ENCODE data around the gene TMEM218. TPM values are rescaled to one million over a fixed set of nuclear protein-coding genes. Genes with fewer than 3 reads are reported as not detected.
A peak's percentile ranks its signal among the peaks of the same experiment; 100 is the strongest.

The TMEM218 gene
- total RNA-seq (2014; rRNA removed; shearing (Covaris generic)): 22.7 and 31.9 TPM in 2 replicates

GRCh38 chr11:125111343-125112207 is at the start of gene TMEM218:
TSS of gene TMEM218 (minus strand) at chr11:125111626. CDS start at chr11:125102241, 9,385 bp downstream.
- DNase-seq: peak; percentile 96
- no peaks in the 10 kb centered on the region for H3K27me3 ChIP-seq (ENCODE audit: control insufficient read depth, insufficient read depth, low read length)
- peak within 1 kb of the TSS; percentile 81 for H3K4me3 ChIP-seq (ENCODE audit: insufficient read depth, low read depth, low read length)
- H3K36me3 ChIP-seq (replicated peaks; ENCODE audit: control insufficient read depth, insufficient read depth, low read length): peaks cover 1% of the 10 kb centered on the region; the same call in 1 of the 2 replicates

GRCh38 chr11:125157953-125158680 is 46.7 kb upstream of the TMEM218 start:
- Histone ChIP-seq H3K4me3 (ENCODE audit: insufficient read depth, low read depth, low read length) (no peak overlapping the region), H3K36me3 (replicated peaks; ENCODE audit: control insufficient read depth, insufficient read depth, low read length) (no peaks in the 10 kb centered on the region), H3K27me3 (ENCODE audit: control insufficient read depth, insufficient read depth, low read length) (peaks cover 2% of the 10 kb centered on the region; the same call in 1 of the 2 replicates)
- no peak for DNase-seq

GRCh38 chr11:125157118-125157733 is 45.8 kb upstream of the TMEM218 start:
- Histone ChIP-seq H3K36me3 (replicated peaks; ENCODE audit: control insufficient read depth, insufficient read depth, low read length) (no peaks in the 10 kb centered on the region), H3K4me3 (ENCODE audit: insufficient read depth, low read depth, low read length) (no peak overlapping the region), H3K27me3 (ENCODE audit: control insufficient read depth, insufficient read depth, low read length) (peaks cover 2% of the 10 kb centered on the region; the same call in 1 of the 2 replicates)
- no peak for DNase-seq

DNA sequence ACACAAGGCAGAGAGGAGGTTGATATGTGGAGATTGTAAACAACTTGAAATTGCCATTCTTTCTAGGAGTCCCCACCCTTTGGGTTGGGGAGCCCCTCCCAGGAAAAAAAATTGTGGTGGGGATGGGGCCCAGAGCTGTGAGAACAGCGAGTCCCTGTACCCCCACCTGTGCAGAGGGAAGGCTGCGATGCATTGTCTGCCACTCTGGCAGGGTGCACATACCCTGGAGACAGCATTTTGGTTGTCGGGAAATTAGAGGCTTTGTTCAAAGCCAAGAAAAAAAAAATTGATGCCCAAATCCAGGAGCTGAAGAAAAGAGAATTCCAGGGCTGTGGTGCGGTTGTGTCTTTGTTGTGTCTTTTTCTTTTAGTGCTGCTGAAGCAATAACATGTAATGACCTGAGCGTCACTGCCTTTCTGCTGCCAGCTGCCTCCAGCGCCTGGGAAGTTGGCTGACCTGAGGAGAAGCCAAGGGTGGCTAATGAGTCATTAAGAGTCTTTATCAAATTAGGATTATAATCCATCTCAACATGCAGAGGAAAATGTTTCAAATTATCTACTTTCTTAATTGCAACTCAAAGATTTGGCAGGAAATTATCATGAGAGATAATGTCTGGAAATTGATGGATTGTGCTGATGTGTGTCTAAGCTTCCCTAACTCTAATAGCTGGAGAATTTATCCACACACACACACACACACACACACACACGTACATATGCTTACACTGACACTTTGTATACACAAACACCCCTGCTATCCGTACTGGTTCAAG is 45.1 kb upstream of the TMEM218 start:
- no peak for DNase-seq
- no peaks in the 10 kb centered on the region for H3K36me3 ChIP-seq (replicated peaks; ENCODE audit: control insufficient read depth, insufficient read depth, low read length)
- no peaks in the 10 kb centered on the region for H3K27me3 ChIP-seq (ENCODE audit: control insufficient read depth, insufficient read depth, low read length)
- H3K4me3 ChIP-seq (ENCODE audit: insufficient read depth, low read depth, low read length): no peak overlapping the region

DNA sequence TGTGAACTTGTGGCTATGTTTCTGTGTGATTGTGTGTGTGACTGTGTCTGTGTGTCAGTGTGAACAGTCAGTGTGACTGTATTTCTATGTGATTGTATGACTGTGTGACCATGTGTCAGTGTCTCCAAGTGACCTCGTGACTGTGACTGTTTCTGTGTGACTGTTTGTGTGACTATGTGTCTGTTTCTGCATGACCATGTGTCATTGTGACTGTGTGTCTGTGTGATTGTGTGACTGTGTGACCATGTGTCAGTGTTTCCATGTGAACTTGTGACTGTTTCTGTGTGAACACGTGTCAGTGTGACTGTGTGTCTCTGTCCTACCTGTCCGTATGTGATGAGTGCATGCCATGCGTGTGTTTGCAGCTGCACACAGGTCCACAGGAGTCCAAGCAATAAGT is 44.3 kb upstream of the TMEM218 start:
- no peaks in the 10 kb centered on the region for H3K27me3 ChIP-seq (ENCODE audit: control insufficient read depth, insufficient read depth, low read length)
- no peak for DNase-seq
- H3K4me3 ChIP-seq (ENCODE audit: insufficient read depth, low read depth, low read length): no peak overlapping the region
- no peaks in the 10 kb centered on the region for H3K36me3 ChIP-seq (replicated peaks; ENCODE audit: control insufficient read depth, insufficient read depth, low read length)

GRCh38 chr11:125155100-125155444 is 43.6 kb upstream of the TMEM218 start:
- H3K27me3 ChIP-seq (ENCODE audit: control insufficient read depth, insufficient read depth, low read length): no peaks in the 10 kb centered on the region
- H3K4me3 ChIP-seq (ENCODE audit: insufficient read depth, low read depth, low read length): no peak overlapping the region
- no peaks in the 10 kb centered on the region for H3K36me3 ChIP-seq (replicated peaks; ENCODE audit: control insufficient read depth, insufficient read depth, low read length)
- no peak for DNase-seq

DNA sequence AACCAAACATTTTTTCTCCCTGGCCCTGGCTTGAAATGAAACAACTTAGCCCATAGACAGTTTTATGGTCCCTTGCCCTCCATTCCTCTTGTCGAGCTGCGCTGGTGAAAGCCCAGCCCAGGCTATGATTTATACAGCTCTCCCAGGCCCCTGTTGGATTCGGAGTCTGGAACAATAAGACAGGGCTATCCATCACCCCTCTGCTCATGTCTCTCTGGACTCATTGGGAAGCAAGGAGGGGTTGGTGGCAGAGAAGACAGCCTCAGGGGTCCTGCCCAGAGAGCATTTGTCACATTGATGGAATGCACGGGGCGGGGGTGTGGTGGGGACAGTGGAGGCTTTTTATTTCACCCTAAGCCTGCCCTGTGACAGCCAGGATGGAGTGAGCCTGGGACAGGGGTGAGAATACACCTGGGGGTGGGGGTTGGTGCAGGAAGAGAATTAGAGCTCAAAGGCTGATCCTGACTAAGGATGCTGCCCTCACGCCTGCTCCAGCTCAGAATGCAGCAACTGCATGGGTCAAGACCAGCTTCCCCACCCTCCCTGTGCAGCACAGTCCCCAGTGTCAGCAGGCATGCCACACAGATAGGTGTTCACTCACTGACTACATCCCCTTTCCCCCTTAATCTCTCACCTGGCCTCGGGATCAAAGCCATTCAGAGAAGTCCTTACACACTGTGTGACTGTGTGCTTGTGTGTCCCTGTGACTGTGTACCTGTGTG is 43.1 kb upstream of the TMEM218 start:
- H3K27me3 ChIP-seq (ENCODE audit: control insufficient read depth, insufficient read depth, low read length): no peaks in the 10 kb centered on the region
- no peaks in the 10 kb centered on the region for H3K36me3 ChIP-seq (replicated peaks; ENCODE audit: control insufficient read depth, insufficient read depth, low read length)
- no peak for DNase-seq
- H3K4me3 ChIP-seq (ENCODE audit: insufficient read depth, low read depth, low read length): no peak overlapping the region

DNA sequence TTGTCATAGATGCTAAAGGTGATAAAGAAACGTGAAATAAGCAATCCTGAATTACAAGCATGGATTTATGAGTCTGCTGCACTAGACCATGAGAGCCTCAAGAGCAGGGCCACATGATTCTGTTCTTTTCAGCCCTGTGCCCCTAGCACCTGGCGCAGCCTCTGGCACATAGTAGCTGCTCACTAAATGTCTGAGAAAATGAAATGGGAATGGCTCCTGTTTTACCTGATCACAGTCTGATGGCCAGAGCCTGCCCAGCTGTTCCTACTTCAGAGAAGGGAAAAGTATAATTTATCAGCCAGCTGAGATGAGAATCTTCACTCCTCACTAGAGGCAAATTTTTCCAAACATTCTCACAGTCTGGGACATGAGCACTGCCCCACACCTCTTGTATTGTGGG is 42.4 kb upstream of the TMEM218 start:
- H3K27me3 ChIP-seq (ENCODE audit: control insufficient read depth, insufficient read depth, low read length): no peaks in the 10 kb centered on the region; the same call in 1 of the 2 replicates
- no peak overlapping the region for H3K4me3 ChIP-seq (ENCODE audit: insufficient read depth, low read depth, low read length)
- DNase-seq: no peak
- no peaks in the 10 kb centered on the region for H3K36me3 ChIP-seq (replicated peaks; ENCODE audit: control insufficient read depth, insufficient read depth, low read length)

- H3K27me3 ChIP-seq (ENCODE audit: control insufficient read depth, insufficient read depth, low read length): peaks cover 16% of the 10 kb centered on the region
- H3K36me3 ChIP-seq (replicated peaks; ENCODE audit: control insufficient read depth, insufficient read depth, low read length): no peaks in the 10 kb centered on the region
- no peak overlapping the region for H3K4me3 ChIP-seq (ENCODE audit: insufficient read depth, low read depth, low read length)
- no peak for DNase-seq
Observed at GRCh38 chr11:125148743-125149142, 37.3 kb upstream of the TMEM218 start.

DNA sequence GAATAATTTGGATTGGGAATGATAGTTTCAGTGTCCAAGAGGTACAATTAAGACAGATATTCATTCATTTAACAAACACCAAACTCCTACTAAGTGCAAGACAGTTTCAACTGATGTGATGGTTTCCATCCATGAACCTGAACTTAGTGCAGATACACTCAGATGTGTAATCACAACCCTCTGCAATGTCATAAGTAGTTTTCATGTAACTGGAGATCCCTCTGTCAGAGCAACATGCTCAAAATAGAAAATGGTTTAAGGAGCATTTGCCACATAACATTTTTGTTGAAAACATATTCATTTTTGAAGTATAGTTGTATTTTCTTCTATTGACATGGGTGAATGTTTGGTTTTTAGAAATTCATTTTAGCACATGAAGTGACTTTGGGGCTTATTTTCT is 36.6 kb upstream of the TMEM218 start:
- no peak overlapping the region for H3K4me3 ChIP-seq (ENCODE audit: insufficient read depth, low read depth, low read length)
- H3K36me3 ChIP-seq (replicated peaks; ENCODE audit: control insufficient read depth, insufficient read depth, low read length): no peaks in the 10 kb centered on the region
- no peak for DNase-seq
- peaks cover 20% of the 10 kb centered on the region for H3K27me3 ChIP-seq (ENCODE audit: control insufficient read depth, insufficient read depth, low read length)

GRCh38 chr11:125147280-125147679 is 35.9 kb upstream of the TMEM218 start:
- DNase-seq: no peak
- Histone ChIP-seq H3K27me3 (ENCODE audit: control insufficient read depth, insufficient read depth, low read length) (peaks cover 25% of the 10 kb centered on the region), H3K36me3 (replicated peaks; ENCODE audit: control insufficient read depth, insufficient read depth, low read length) (no peaks in the 10 kb centered on the region), H3K4me3 (ENCODE audit: insufficient read depth, low read depth, low read length) (no peak overlapping the region)

DNA sequence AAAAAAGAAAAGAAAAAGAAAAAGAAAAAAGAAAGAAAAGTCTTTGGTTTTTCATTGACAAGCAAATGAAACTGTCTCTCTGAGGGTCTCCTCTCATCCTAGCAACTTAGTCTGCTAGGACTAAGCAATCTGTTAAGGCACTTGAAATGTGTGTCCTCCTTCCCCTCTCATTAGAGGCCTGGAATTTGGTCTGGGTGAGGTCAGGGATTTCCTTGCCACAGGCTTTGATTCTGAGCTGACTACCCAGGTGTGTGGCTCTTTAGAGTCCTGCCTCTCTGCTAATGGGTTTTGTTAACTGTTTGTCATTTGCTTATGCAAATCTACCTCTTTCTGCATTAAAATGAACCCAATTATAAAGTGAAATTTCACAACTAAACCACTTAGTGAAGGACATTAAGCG is 34.8 kb upstream of the TMEM218 start:
- H3K36me3 ChIP-seq (replicated peaks; ENCODE audit: control insufficient read depth, insufficient read depth, low read length): no peaks in the 10 kb centered on the region
- H3K4me3 ChIP-seq (ENCODE audit: insufficient read depth, low read depth, low read length): no peak overlapping the region
- peaks cover 32% of the 10 kb centered on the region for H3K27me3 ChIP-seq (ENCODE audit: control insufficient read depth, insufficient read depth, low read length)
- DNase-seq: peak; percentile 65

- Histone ChIP-seq H3K4me3 (ENCODE audit: insufficient read depth, low read depth, low read length) (no peak overlapping the region), H3K27me3 (ENCODE audit: control insufficient read depth, insufficient read depth, low read length) (peaks cover 52% of the 10 kb centered on the region), H3K36me3 (replicated peaks; ENCODE audit: control insufficient read depth, insufficient read depth, low read length) (no peaks in the 10 kb centered on the region)
- peak; percentile 94 for DNase-seq
Observed at GRCh38 chr11:125141686-125142535, 30.5 kb upstream of the TMEM218 start.

Data from H7 (cell line).